Measurements from ENCODE around the gene SRPX2.
A peak's percentile ranks its signal among the peaks of the same experiment; 100 is the strongest.
"Not testable (repeated sequence)": the region's sequence is repeated elsewhere in the genome, so short reads cannot be mapped to it uniquely, and the experiment has no call there.

SRPX2 gene

GRCh38 chrX:100704581-100705203 lies 60.7 kb downstream of the SRPX2 start:
- no peak for DNase-seq

- no peak for DNase-seq
These were observed 66.8 kb downstream of the SRPX2 start for GRCh38 chrX:100710816-100711215.

- peak in 1 of 2 experiments; percentile 1 for DNase-seq
These were observed 73.4 kb downstream of the SRPX2 start for GRCh38 chrX:100717363-100717762.

GRCh38 chrX:100719139-100719538 lies 75.1 kb downstream of the SRPX2 start:
- DNase-seq, result no peak

GRCh38 chrX:100720301-100720700 lies 76.3 kb downstream of the SRPX2 start:
- DNase-seq, result no peak

GRCh38 chrX:100721328-100721727 lies 77.3 kb downstream of the SRPX2 start:
- DNase-seq, result no peak

- not testable (repeated sequence) for DNase-seq
These were observed 80.0 kb downstream of the SRPX2 start for GRCh38 chrX:100724006-100724405.
